Keratinocyte (primary cell): Measurements from ENCODE around the gene NT5DC2.

Source experiments
- CTCF ChIP-seq, 3 experiments: IDR thresholded peaks in 1 of 3; conservative IDR thresholded peaks in 1 of 3; optimal IDR thresholded peaks in 1 of 3; 2 replicates in 2 of 3; 3 replicates in 1 of 3; pipeline versions ENCODE3 to v1.5.1; 2011; ENCODE audit warnings: low read length in 3 of 3, mild to moderate bottlenecking in 3 of 3, moderate library complexity in 2 of 3, control low read depth in 1 of 3, inconsistent platforms in 1 of 3; ENCODE audit not compliant: insufficient read depth in 2 of 3; ENCODE audit errors: extremely low read depth in 1 of 3
- EZH2 ChIP-seq: IDR thresholded peaks from one replicate; pipeline ENCODE4 v1.6.1; 2012; ENCODE audit warnings: inconsistent platforms, mild to moderate bottlenecking, low read length, moderate library complexity

GRCh38 chr3:52555056-52555455 lies 21.4 kb upstream of the NT5DC2 start:
- TF ChIP-seq EZH2 (no peak), CTCF (optimal IDR thresholded peaks at IDR 0.05 in 1 of 3, IDR thresholded peaks at IDR 0.05 in 1 of 3, conservative IDR thresholded peaks at IDR 0.05 in 1 of 3; ENCODE audit: extremely low read depth in 1 of 3, insufficient read depth in 2 of 3, low read length in 3 of 3) (no peak)
